Skin epidermis (tissue), 12 donors: ENCODE results near the gene DDX21.
"Not testable (repeated sequence)": the region's sequence is repeated elsewhere in the genome, so short reads cannot be mapped to it uniquely, and the experiment has no call there.

ENCODE experiments used
- H3K27ac ChIP-seq, 21 experiments: fragments of 200-600 bp; sonication (generic) in 11 of 21; one replicate each; pipeline ENCODE4 v1.5.0; 2020; ENCODE audit warnings: mild to moderate bottlenecking in 3 of 21, inconsistent platforms in 2 of 21, moderate library complexity in 2 of 21
- H3K4me3 ChIP-seq, 7 experiments: fragments of 200-600 bp; sonication (generic) in 2 of 7; one replicate each; pipeline ENCODE4 v1.5.0; 2020; ENCODE audit warnings: inconsistent platforms in 2 of 7, mild to moderate bottlenecking in 2 of 7, moderate library complexity in 1 of 7

The DDX21 gene

GRCh38 chr10:68955832-68956532, at the start of gene DDX21:
TSS of gene DDX21 (plus strand) at chr10:68956170. CDS start at chr10:68956226, 56 bp downstream.
- H3K27ac ChIP-seq, result peak within 1 kb of the TSS; percentile 73 to 100 (median 91)

GRCh38 chr10:68924593-68924992, 31.4 kb upstream of the DDX21 start:
- no peak overlapping the region for H3K4me3 ChIP-seq
- no peak overlapping the region for H3K27ac ChIP-seq

More at GRCh38 chr10:68955832-68956532, at the start of gene DDX21:
- peak within 1 kb of the TSS; percentile 90 to 98 (median 94) for H3K4me3 ChIP-seq

GRCh38 chr10:68925489-68925888, 30.5 kb upstream of the DDX21 start:
- H3K27ac ChIP-seq, result no peak overlapping the region

GRCh38 chr10:68929157-68929556, 26.8 kb upstream of the DDX21 start:
- not testable (repeated sequence) for H3K4me3 ChIP-seq

More at GRCh38 chr10:68925489-68925888, 30.5 kb upstream of the DDX21 start:
- H3K4me3 ChIP-seq, result no peak overlapping the region

GRCh38 chr10:68929888-68930287, 26.1 kb upstream of the DDX21 start:
- not testable (repeated sequence) for H3K27ac ChIP-seq, H3K4me3 ChIP-seq

More at GRCh38 chr10:68929157-68929556, 26.8 kb upstream of the DDX21 start:
- not testable (repeated sequence) for H3K27ac ChIP-seq

GRCh38 chr10:68932860-68933259, 23.1 kb upstream of the DDX21 start:
- H3K4me3 ChIP-seq, H3K27ac ChIP-seq: not testable (repeated sequence)

- Histone ChIP-seq H3K4me3 (no peak overlapping the region), H3K27ac (no peak overlapping the region)
Observed at GRCh38 chr10:68934994-68935393, 21.0 kb upstream of the DDX21 start.

- H3K27ac ChIP-seq, result no peak overlapping the region
Observed at GRCh38 chr10:68938117-68938516, 17.9 kb upstream of the DDX21 start.

GRCh38 chr10:68938884-68939283, 17.1 kb upstream of the DDX21 start:
- H3K27ac ChIP-seq, result no peak overlapping the region
- no peak overlapping the region for H3K4me3 ChIP-seq

More at GRCh38 chr10:68938117-68938516, 17.9 kb upstream of the DDX21 start:
- H3K4me3 ChIP-seq, result no peak overlapping the region

GRCh38 chr10:68940917-68941316, 15.1 kb upstream of the DDX21 start:
- H3K27ac ChIP-seq, H3K4me3 ChIP-seq: not testable (repeated sequence)

GRCh38 chr10:68950598-68950997, 5.4 kb upstream of the DDX21 start:
- H3K27ac ChIP-seq, result no peak overlapping the region
- H3K4me3 ChIP-seq, result no peak overlapping the region

GRCh38 chr10:68954904-68955303, 1.1 kb upstream of the DDX21 start:
- Histone ChIP-seq H3K4me3 (peak overlapping the region in 3 of 7 experiments; percentile 92 to 97 (median 94)), H3K27ac (peak overlapping the region in 11 of 21 experiments; percentile 73 to 100 (median 98))

- Histone ChIP-seq H3K27ac (peak overlapping the region in 20 of 21 experiments; percentile 73 to 100 (median 92)), H3K4me3 (peak overlapping the region; percentile 90 to 98 (median 94))
Observed at GRCh38 chr10:68955355-68955831, 577 bp upstream of the DDX21 start.

GRCh38 chr10:68957284-68957615, 1.3 kb downstream of the DDX21 start:
- Histone ChIP-seq H3K4me3 (peak overlapping the region; percentile 90 to 98 (median 94)), H3K27ac (peak overlapping the region in 17 of 21 experiments; percentile 83 to 100 (median 95))

GRCh38 chr10:68957654-68958053, 1.7 kb downstream of the DDX21 start:
- peak overlapping the region; percentile 90 to 98 (median 94) for H3K4me3 ChIP-seq
- H3K27ac ChIP-seq, result peak overlapping the region in 9 of 21 experiments; percentile 84 to 100 (median 99)

GRCh38 chr10:68959695-68960527, 3.9 kb downstream of the DDX21 start:
- no peak overlapping the region for H3K4me3 ChIP-seq
- H3K27ac ChIP-seq, result no peak overlapping the region

GRCh38 chr10:68963151-68963550, 7.2 kb downstream of the DDX21 start:
- no peak overlapping the region for H3K4me3 ChIP-seq
- H3K27ac ChIP-seq, result no peak overlapping the region

- H3K27ac ChIP-seq, result no peak overlapping the region
- H3K4me3 ChIP-seq, result no peak overlapping the region
Observed at GRCh38 chr10:68973975-68974374, 18.0 kb downstream of the DDX21 start.

- not testable (repeated sequence) for H3K4me3 ChIP-seq, H3K27ac ChIP-seq
Observed at GRCh38 chr10:68975936-68976473, 20.0 kb downstream of the DDX21 start.

GRCh38 chr10:68979738-68980137, 23.8 kb downstream of the DDX21 start:
- not testable (repeated sequence) for H3K27ac ChIP-seq, H3K4me3 ChIP-seq
